AG20443 (cell line): ENCODE data around the gene STEAP3.

Source experiments
- DNase-seq: peaks from one replicate; pipeline ENCODE4 v3.0.0; 2012; ENCODE audit warnings: low spot score, mixed read lengths

The STEAP3 gene

GRCh38 chr2:119198240-119198840 is 25.3 kb upstream of the STEAP3 start:
- DNase-seq = no peak

GRCh38 chr2:119201815-119202214 is 21.8 kb upstream of the STEAP3 start:
- no peak for DNase-seq

GRCh38 chr2:119202610-119203310 is 20.9 kb upstream of the STEAP3 start:
- no peak for DNase-seq

GRCh38 chr2:119204525-119204924 is 19.1 kb upstream of the STEAP3 start:
- no peak for DNase-seq

- no peak for DNase-seq
Observed at GRCh38 chr2:119205001-119205706, 18.5 kb upstream of the STEAP3 start.

GRCh38 chr2:119206201-119206600 is 17.4 kb upstream of the STEAP3 start:
- no peak for DNase-seq

GRCh38 chr2:119207447-119207846 is 16.2 kb upstream of the STEAP3 start:
- DNase-seq = no peak

- DNase-seq = no peak
Observed at GRCh38 chr2:119208791-119209203, 14.8 kb upstream of the STEAP3 start.

- no peak for DNase-seq
Observed at GRCh38 chr2:119212139-119212800, 11.4 kb upstream of the STEAP3 start.

- DNase-seq = no peak
Observed at GRCh38 chr2:119214453-119215037, 9.1 kb upstream of the STEAP3 start.

- no peak for DNase-seq
Observed at GRCh38 chr2:119216994-119217393, 6.6 kb upstream of the STEAP3 start.

GRCh38 chr2:119218478-119219064 is 5.1 kb upstream of the STEAP3 start:
- peak; percentile 41 for DNase-seq

- no peak for DNase-seq
Observed at GRCh38 chr2:119219873-119220272, 3.8 kb upstream of the STEAP3 start.

GRCh38 chr2:119220720-119221301 is 2.8 kb upstream of the STEAP3 start:
- no peak for DNase-seq

GRCh38 chr2:119221609-119222008 is 2.0 kb upstream of the STEAP3 start:
- DNase-seq = no peak

GRCh38 chr2:119222213-119222612 is 1.4 kb upstream of the STEAP3 start:
- DNase-seq = no peak

GRCh38 chr2:119222863-119223520 is 642 bp upstream of the STEAP3 start:
- DNase-seq = no peak

GRCh38 chr2:119224391-119225104 is 914 bp downstream of the STEAP3 start:
- DNase-seq = no peak

- DNase-seq = no peak
Observed at GRCh38 chr2:119225105-119225865, 1.7 kb downstream of the STEAP3 start.

- no peak for DNase-seq
Observed at GRCh38 chr2:119225926-119226325, 2.3 kb downstream of the STEAP3 start.
